ENCODE measurements around the gene ATP5F1B.
A peak's percentile ranks its signal among the peaks of the same experiment; 100 is the strongest.

ATP5F1B gene

GRCh38 chr12:56616244-56616643 is 29.5 kb downstream of the ATP5F1B start:
- no peak for DNase-seq

- DNase-seq = no peak
Observed at GRCh38 chr12:56614627-56615026, 31.2 kb downstream of the ATP5F1B start.

GRCh38 chr12:56604355-56604754 is 41.4 kb downstream of the ATP5F1B start:
- DNase-seq = no peak

- DNase-seq = no peak
Observed at GRCh38 chr12:56602239-56602638, 43.5 kb downstream of the ATP5F1B start.

GRCh38 chr12:56601503-56601902 is 44.3 kb downstream of the ATP5F1B start:
- DNase-seq = no peak

GRCh38 chr12:56600753-56601152 is 45.0 kb downstream of the ATP5F1B start:
- DNase-seq = no peak

GRCh38 chr12:56599797-56600196 is 46.0 kb downstream of the ATP5F1B start:
- DNase-seq = no peak

GRCh38 chr12:56599041-56599440 is 46.7 kb downstream of the ATP5F1B start:
- no peak for DNase-seq

GRCh38 chr12:56596815-56597214 is 49.0 kb downstream of the ATP5F1B start:
- no peak for DNase-seq

GRCh38 chr12:56593909-56594621 is 51.7 kb downstream of the ATP5F1B start:
- DNase-seq = peak; percentile 36

GRCh38 chr12:56591961-56592360 is 53.8 kb downstream of the ATP5F1B start:
- no peak for DNase-seq

- peak; percentile 49 for DNase-seq
Observed at GRCh38 chr12:56591126-56591525, 54.7 kb downstream of the ATP5F1B start.

- DNase-seq = no peak
Observed at GRCh38 chr12:56590237-56590830, 55.5 kb downstream of the ATP5F1B start.

- DNase-seq = no peak
Observed at GRCh38 chr12:56589783-56590182, 56.0 kb downstream of the ATP5F1B start.
